ENCODE data around the gene APOBEC2.

GRCh38 chr6:41045664-41046063 is 7.3 kb upstream of the APOBEC2 start:
- TF ChIP-seq CTCF (IDR thresholded peaks at IDR 0.05) (no peak), POLR2A (IDR thresholded peaks at IDR 0.05) (no peak), POLR2AphosphoS5 (IDR thresholded peaks at IDR 0.05) (no peak)

Measured in breast epithelium (tissue), 3 donors.